Measurements from ENCODE around the gene KIZ. TPM values are rescaled to one million over a fixed set of nuclear protein-coding genes. Genes with fewer than 3 reads are reported as not detected.
"Not testable (repeated sequence)": the region's sequence is repeated elsewhere in the genome, so short reads cannot be mapped to it uniquely, and the experiment has no call there.

The KIZ gene
- polyA plus RNA-seq, 4 donors = 24.1 to 38.5 (median 34.8) TPM

GRCh38 chr20:21136015-21136732 lies 10.3 kb downstream of the KIZ start:
- no peak for DNase-seq (ENCODE audit: low read depth in 4 of 4, low spot score in 3 of 4)

- no peak for DNase-seq (ENCODE audit: low read depth in 4 of 4, low spot score in 3 of 4)
Measured at GRCh38 chr20:21137078-21137477, 11.2 kb downstream of the KIZ start.

- DNase-seq (ENCODE audit: low read depth in 4 of 4, low spot score in 3 of 4) = no peak
Measured at GRCh38 chr20:21139881-21140566, 14.1 kb downstream of the KIZ start.

- DNase-seq (ENCODE audit: low read depth in 4 of 4, low spot score in 3 of 4) = no peak
Measured at GRCh38 chr20:21141825-21142224, 15.9 kb downstream of the KIZ start.

- DNase-seq (ENCODE audit: low read depth in 4 of 4, low spot score in 3 of 4) = no peak
Measured at GRCh38 chr20:21143194-21143890, 17.5 kb downstream of the KIZ start.

GRCh38 chr20:21145424-21145823 lies 19.5 kb downstream of the KIZ start:
- no peak for DNase-seq (ENCODE audit: low read depth in 4 of 4, low spot score in 3 of 4)

- DNase-seq (ENCODE audit: low read depth in 4 of 4, low spot score in 3 of 4) = no peak
Measured at GRCh38 chr20:21146215-21146614, 20.3 kb downstream of the KIZ start.

GRCh38 chr20:21147593-21147992 lies 21.7 kb downstream of the KIZ start:
- DNase-seq (ENCODE audit: low read depth in 4 of 4, low spot score in 3 of 4) = no peak

- no peak for DNase-seq (ENCODE audit: low read depth in 4 of 4, low spot score in 3 of 4)
Measured at GRCh38 chr20:21149344-21149743, 23.5 kb downstream of the KIZ start.

GRCh38 chr20:21151791-21152190 lies 25.9 kb downstream of the KIZ start:
- no peak for DNase-seq (ENCODE audit: low read depth in 4 of 4, low spot score in 3 of 4)

GRCh38 chr20:21154692-21155091 lies 28.8 kb downstream of the KIZ start:
- DNase-seq (ENCODE audit: low read depth in 4 of 4, low spot score in 3 of 4) = no peak

GRCh38 chr20:21155268-21155667 lies 29.4 kb downstream of the KIZ start:
- DNase-seq (ENCODE audit: low read depth in 4 of 4, low spot score in 3 of 4) = no peak

GRCh38 chr20:21156266-21156665 lies 30.4 kb downstream of the KIZ start:
- DNase-seq (ENCODE audit: low read depth in 4 of 4, low spot score in 3 of 4) = no peak

GRCh38 chr20:21157006-21157405 lies 31.1 kb downstream of the KIZ start:
- no peak for DNase-seq (ENCODE audit: low read depth in 4 of 4, low spot score in 3 of 4)

GRCh38 chr20:21159658-21160380 lies 33.9 kb downstream of the KIZ start:
- DNase-seq (ENCODE audit: low read depth in 4 of 4, low spot score in 3 of 4) = no peak

- DNase-seq (ENCODE audit: low read depth in 4 of 4, low spot score in 3 of 4) = no peak
Measured at GRCh38 chr20:21161926-21162325, 36.0 kb downstream of the KIZ start.

GRCh38 chr20:21162631-21163030 lies 36.7 kb downstream of the KIZ start:
- no peak for DNase-seq (ENCODE audit: low read depth in 4 of 4, low spot score in 3 of 4)

GRCh38 chr20:21166801-21167200 lies 40.9 kb downstream of the KIZ start:
- DNase-seq (ENCODE audit: low read depth in 4 of 4, low spot score in 3 of 4) = no peak

GRCh38 chr20:21167261-21167660 lies 41.4 kb downstream of the KIZ start:
- DNase-seq (ENCODE audit: low read depth in 4 of 4, low spot score in 3 of 4) = no peak

- DNase-seq (ENCODE audit: low read depth in 4 of 4, low spot score in 3 of 4) = not testable (repeated sequence)
Measured at GRCh38 chr20:21168061-21168460, 42.2 kb downstream of the KIZ start.

- no peak for DNase-seq (ENCODE audit: low read depth in 4 of 4, low spot score in 3 of 4)
Measured at GRCh38 chr20:21172626-21173025, 46.7 kb downstream of the KIZ start.

Data from left renal pelvis (tissue), 4 donors.